Endothelial cell (in vitro differentiated cells): Measurements from ENCODE around the gene KCNK7. TPM values are rescaled to one million over a fixed set of nuclear protein-coding genes. Genes with fewer than 3 reads are reported as not detected.

ENCODE experiments used
- DNase-seq: peaks from one replicate; pipeline ENCODE4 v3.0.0; 2021; ENCODE audit warnings: low spot score
- H3K27ac Mint-ChIP-seq: one replicate; pipeline ENCODE4 v1.8.0; 2021; ENCODE audit warnings: mixed read lengths, inconsistent platforms; ENCODE audit not compliant: unreplicated experiment
- H3K27me3 Mint-ChIP-seq: one replicate; pipeline ENCODE4 v1.8.0; 2021; ENCODE audit warnings: mild to moderate bottlenecking, moderate library complexity, mixed read lengths, inconsistent platforms; ENCODE audit not compliant: unreplicated experiment
- H3K36me3 Mint-ChIP-seq: one replicate; pipeline ENCODE4 v1.8.0; 2021; ENCODE audit warnings: mild to moderate bottlenecking, low read depth, mixed read lengths, inconsistent platforms; ENCODE audit not compliant: unreplicated experiment
- H3K4me1 Mint-ChIP-seq: one replicate; pipeline ENCODE4 v1.8.0; 2021; ENCODE audit warnings: mild to moderate bottlenecking, mixed read lengths, inconsistent platforms; ENCODE audit not compliant: unreplicated experiment
- H3K4me3 Mint-ChIP-seq: one replicate; pipeline ENCODE4 v1.8.0; 2021; ENCODE audit warnings: mild to moderate bottlenecking, mixed read lengths, inconsistent platforms; ENCODE audit not compliant: unreplicated experiment
- H3K9me3 Mint-ChIP-seq: one replicate; pipeline ENCODE4 v1.8.0; 2021; ENCODE audit warnings: mixed read lengths, inconsistent platforms; ENCODE audit not compliant: unreplicated experiment
- total RNA-seq: library from RNA; stranded (reverse); fragmentation: NEBNext Ultra II Directional; extraction: Animal tissue kit (Norgen Biotek cat#: 25700); gene quantifications from one replicate; pipeline ENCODE4 v1.2.1, GENCODE V29; 2021; ENCODE audit not compliant: unreplicated experiment
- TF ChIP-seq, protein P1 (sequence below): fragments of 200-600 bp; sonication (generic); IDR thresholded peaks from one replicate; pipeline ENCODE4 v1.5.0; 2021; ENCODE audit warnings: antibody characterized with exemption; ENCODE audit not compliant: unreplicated experiment

The KCNK7 gene
- total RNA-seq, 1 donor from 2014 or later = 2.0 TPM

DNA sequence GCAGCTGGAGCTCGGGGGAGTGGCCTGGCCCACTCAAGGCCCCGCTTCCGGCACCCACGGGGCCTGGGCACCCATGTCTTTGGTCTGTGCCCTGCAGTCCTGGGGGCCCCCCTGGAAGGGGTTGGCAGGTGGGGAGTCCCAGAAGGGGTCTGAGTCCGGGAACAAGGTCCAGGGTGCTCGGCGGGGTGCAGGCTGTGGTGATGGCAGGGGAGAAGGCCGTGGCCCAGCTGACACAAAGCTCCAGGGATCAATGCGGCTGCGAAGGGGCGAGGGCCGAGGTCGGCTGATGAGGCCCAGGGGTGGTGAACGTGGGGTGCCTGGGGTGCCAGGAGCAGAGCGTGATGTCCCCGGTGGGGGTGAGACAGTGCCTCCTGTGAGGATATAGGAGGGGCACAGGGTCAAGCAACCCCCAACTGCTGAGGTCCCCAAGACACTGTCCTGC lies 2.7 kb upstream of the KCNK7 start:
- no peak for DNase-seq
- Mint-ChIP-seq H3K27me3 (peaks cover 33% of the 10 kb centered on the region), H3K27ac (no peak overlapping the region), H3K9me3 (no peaks in the 10 kb centered on the region), H3K36me3 (peaks cover 28% of the 10 kb centered on the region), H3K4me3 (no peak overlapping the region), H3K4me1 (peaks cover 4% of the 10 kb centered on the region)
- TF ChIP-seq, protein P1, sequence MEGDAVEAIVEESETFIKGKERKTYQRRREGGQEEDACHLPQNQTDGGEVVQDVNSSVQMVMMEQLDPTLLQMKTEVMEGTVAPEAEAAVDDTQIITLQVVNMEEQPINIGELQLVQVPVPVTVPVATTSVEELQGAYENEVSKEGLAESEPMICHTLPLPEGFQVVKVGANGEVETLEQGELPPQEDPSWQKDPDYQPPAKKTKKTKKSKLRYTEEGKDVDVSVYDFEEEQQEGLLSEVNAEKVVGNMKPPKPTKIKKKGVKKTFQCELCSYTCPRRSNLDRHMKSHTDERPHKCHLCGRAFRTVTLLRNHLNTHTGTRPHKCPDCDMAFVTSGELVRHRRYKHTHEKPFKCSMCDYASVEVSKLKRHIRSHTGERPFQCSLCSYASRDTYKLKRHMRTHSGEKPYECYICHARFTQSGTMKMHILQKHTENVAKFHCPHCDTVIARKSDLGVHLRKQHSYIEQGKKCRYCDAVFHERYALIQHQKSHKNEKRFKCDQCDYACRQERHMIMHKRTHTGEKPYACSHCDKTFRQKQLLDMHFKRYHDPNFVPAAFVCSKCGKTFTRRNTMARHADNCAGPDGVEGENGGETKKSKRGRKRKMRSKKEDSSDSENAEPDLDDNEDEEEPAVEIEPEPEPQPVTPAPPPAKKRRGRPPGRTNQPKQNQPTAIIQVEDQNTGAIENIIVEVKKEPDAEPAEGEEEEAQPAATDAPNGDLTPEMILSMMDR = no peak

DNA sequence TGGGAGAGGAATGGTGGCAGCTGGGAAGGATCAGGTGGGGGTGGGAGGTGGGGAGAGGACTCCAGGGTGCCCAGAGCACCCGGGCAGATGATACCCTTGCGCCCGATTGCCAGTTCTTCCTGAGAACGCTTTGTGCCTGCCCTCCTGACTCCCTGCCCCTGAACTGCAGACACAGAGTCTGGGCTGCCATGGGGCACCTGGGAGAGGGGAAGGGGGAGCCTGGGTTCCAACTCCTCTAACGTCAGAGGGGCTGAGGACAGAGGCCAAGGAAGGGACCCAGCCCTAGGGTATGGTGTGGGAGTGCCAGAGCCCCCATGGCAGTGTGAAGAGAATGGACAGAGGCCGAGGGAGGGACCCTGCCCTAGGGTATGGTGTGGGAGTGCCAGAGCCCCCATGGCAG lies 920 bp upstream of the KCNK7 start:
- Mint-ChIP-seq H3K4me3 (no peak overlapping the region), H3K27me3 (peaks cover 35% of the 10 kb centered on the region), H3K9me3 (no peaks in the 10 kb centered on the region), H3K27ac (no peak overlapping the region), H3K4me1 (peaks cover 4% of the 10 kb centered on the region), H3K36me3 (peaks cover 23% of the 10 kb centered on the region)
- no peak for DNase-seq
- TF ChIP-seq, protein P1 = no peak

DNA sequence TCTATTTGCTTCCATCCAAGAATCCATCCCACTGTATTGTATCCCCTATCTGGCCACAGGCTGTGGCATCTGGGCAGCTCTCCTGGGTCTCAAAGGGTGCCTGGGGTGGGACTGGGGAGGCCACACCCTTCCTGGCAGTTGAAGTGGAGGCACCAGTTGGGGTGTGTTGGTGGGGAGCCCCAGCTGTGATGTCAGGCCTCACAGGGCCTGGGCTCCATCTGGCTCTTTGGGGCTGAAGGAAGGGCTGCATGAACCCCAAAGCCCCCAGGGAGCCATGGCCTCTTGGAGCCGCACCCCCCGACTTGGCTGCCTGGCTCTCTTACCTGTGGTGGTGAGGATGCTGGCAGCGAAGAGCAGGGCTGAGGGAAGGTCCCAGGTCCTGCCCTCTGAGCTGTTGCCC lies 469 bp downstream of the KCNK7 start:
- no peak overlapping the region for H3K4me3 Mint-ChIP-seq
- H3K4me1 Mint-ChIP-seq = peaks cover 4% of the 10 kb centered on the region
- H3K27ac Mint-ChIP-seq = no peak overlapping the region
- H3K27me3 Mint-ChIP-seq = peaks cover 37% of the 10 kb centered on the region
- no peak for DNase-seq
- no peaks in the 10 kb centered on the region for H3K9me3 Mint-ChIP-seq
- TF ChIP-seq, protein P1 = no peak
- peaks cover 18% of the 10 kb centered on the region for H3K36me3 Mint-ChIP-seq

DNA sequence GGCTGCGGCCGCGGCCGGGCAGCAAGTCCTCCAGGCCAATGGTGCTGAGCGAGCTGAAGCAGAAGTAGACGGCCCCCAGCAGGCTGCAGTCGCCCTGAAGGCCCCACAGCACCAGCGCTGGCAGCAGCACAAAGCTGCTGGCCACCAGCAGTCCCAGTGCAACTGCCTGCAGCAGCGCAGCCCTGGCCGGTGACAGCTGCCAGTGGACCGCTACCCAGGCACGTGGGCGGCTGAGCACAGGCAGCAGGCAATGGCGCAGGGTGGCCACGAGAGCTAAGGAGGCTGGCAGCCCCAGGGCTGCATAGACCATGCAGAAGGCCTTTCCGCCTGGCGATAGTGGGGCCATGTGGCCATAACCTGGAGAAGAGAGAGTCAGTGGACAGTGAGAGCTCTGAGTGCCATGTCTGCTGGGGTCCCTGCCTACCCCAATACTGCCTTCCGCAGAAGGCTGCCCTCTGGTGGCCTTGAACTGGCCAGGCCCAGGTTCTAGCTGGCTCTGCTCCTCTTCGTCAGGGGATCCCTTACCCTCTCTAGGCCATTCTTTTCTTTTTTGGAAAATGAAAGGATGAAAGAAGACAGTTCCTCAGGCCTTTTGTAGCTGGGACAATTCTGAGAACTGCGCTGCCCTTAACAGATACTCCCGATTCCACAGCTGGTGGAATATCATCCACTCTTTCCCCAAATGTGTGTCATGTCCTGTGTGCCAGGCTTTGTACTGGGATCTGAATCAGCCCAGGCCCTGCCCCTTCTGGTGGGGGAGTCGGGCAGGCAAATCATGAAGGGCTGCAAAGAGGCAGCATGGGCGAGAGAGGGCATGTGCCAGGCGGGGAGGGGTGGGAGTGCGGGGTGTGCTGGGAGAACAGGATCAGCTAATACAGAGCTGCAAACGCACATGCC lies 1.8 kb downstream of the KCNK7 start:
- TF ChIP-seq, protein P1 = no peak
- Mint-ChIP-seq H3K27ac (peak overlapping the region; percentile 24), H3K9me3 (no peaks in the 10 kb centered on the region), H3K4me1 (peaks cover 4% of the 10 kb centered on the region), H3K36me3 (peaks cover 13% of the 10 kb centered on the region), H3K27me3 (peaks cover 33% of the 10 kb centered on the region), H3K4me3 (no peak overlapping the region)
- peak; percentile 64 for DNase-seq

DNA sequence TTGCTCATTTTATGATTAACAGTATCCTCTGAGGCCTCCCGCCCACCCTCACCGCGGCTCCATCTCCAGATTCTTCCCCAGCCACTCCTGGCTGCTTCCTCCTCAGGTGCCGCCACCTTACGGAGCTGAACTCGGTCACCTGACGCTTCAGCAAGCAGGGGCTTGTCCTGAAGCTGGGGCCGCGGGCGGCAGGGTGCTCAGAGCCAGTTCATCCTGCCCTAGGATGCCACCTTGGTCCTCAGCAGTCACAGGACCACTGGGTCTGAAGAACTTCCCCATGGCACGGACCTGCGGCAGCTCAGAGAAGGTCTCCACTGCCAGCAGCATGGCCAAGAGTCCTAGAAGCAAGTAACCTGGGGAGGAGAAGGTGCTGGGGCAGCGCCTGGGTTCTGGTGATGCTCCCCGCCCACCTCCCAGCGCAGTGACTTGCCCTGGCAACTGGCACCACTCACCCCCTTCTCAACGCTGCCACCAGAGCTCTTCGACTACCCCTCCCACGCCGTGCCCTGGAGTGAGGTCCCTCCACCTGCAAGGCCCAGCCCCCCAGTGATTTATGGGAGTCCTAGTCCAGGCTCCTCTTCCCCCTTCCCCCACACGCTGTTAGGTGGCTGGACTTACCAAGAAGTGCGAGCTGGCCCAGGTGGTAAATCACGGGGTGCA lies 2.6 kb downstream of the KCNK7 start:
- Mint-ChIP-seq H3K27ac (no peak overlapping the region), H3K27me3 (peaks cover 34% of the 10 kb centered on the region), H3K9me3 (no peaks in the 10 kb centered on the region), H3K36me3 (peaks cover 10% of the 10 kb centered on the region), H3K4me3 (no peak overlapping the region), H3K4me1 (peaks cover 4% of the 10 kb centered on the region)
- TF ChIP-seq, protein P1 = no peak
- DNase-seq = no peak
